Urothelium cell line (cell line): Measurements from ENCODE around the gene ZGPAT.
A peak's percentile ranks its signal among the peaks of the same experiment; 100 is the strongest.
"Not testable (repeated sequence)": the region's sequence is repeated elsewhere in the genome, so short reads cannot be mapped to it uniquely, and the experiment has no call there.

ENCODE experiments used
- DNase-seq: peaks from one replicate; pipeline ENCODE4 v3.0.0; 2011; ENCODE audit warnings: low spot score, mixed read lengths
- FAIRE-seq: peaks from 2 replicates; lab custom pipeline; 2011; peaks lifted over from hg19 to GRCh38; lab: Jason Lieb, UNC

Gene ZGPAT

GRCh38 chr20:63702036-63702665 lies 5.7 kb upstream of the ZGPAT start:
- no peak for FAIRE-seq
- no peak for DNase-seq

- DNase-seq (no peak), FAIRE-seq (no peak)
Observed at GRCh38 chr20:63702751-63703470, 4.9 kb upstream of the ZGPAT start.

- DNase-seq = no peak
- FAIRE-seq = no peak
Observed at GRCh38 chr20:63703471-63703975, 4.3 kb upstream of the ZGPAT start.

GRCh38 chr20:63703976-63704748 lies 3.7 kb upstream of the ZGPAT start:
- FAIRE-seq = no peak
- no peak for DNase-seq

- DNase-seq (no peak), FAIRE-seq (no peak)
Observed at GRCh38 chr20:63704749-63705117, 3.1 kb upstream of the ZGPAT start.

- FAIRE-seq = no peak
- DNase-seq = no peak
Observed at GRCh38 chr20:63705232-63706026, 2.4 kb upstream of the ZGPAT start.

- DNase-seq = no peak
Observed at GRCh38 chr20:63706027-63706695, 1.7 kb upstream of the ZGPAT start.

GRCh38 chr20:63706852-63707557 lies 834 bp upstream of the ZGPAT start:
- FAIRE-seq (no peak), DNase-seq (peak; percentile 21)

More at GRCh38 chr20:63706027-63706695, 1.7 kb upstream of the ZGPAT start:
- FAIRE-seq = no peak

GRCh38 chr20:63708301-63709148 lies 686 bp downstream of the ZGPAT start:
- DNase-seq (peak; percentile 6), FAIRE-seq (no peak)

- FAIRE-seq (no peak), DNase-seq (no peak)
Observed at GRCh38 chr20:63709149-63709527, 1.3 kb downstream of the ZGPAT start.

GRCh38 chr20:63711085-63711645 lies 3.3 kb downstream of the ZGPAT start:
- DNase-seq (no peak), FAIRE-seq (no peak)

GRCh38 chr20:63712191-63712590 lies 4.4 kb downstream of the ZGPAT start:
- no peak for FAIRE-seq
- DNase-seq = no peak

GRCh38 chr20:63714858-63715257 lies 7.0 kb downstream of the ZGPAT start:
- DNase-seq = no peak

GRCh38 chr20:63718996-63719395 lies 11.2 kb downstream of the ZGPAT start:
- FAIRE-seq = no peak

More at GRCh38 chr20:63714858-63715257, 7.0 kb downstream of the ZGPAT start:
- FAIRE-seq = no peak

GRCh38 chr20:63722967-63723622 lies 15.3 kb downstream of the ZGPAT start:
- not testable (repeated sequence) for FAIRE-seq

More at GRCh38 chr20:63718996-63719395, 11.2 kb downstream of the ZGPAT start:
- no peak for DNase-seq

GRCh38 chr20:63730189-63730733 lies 22.4 kb downstream of the ZGPAT start:
- not testable (repeated sequence) for DNase-seq, FAIRE-seq

More at GRCh38 chr20:63722967-63723622, 15.3 kb downstream of the ZGPAT start:
- not testable (repeated sequence) for DNase-seq

GRCh38 chr20:63731410-63731809 lies 23.6 kb downstream of the ZGPAT start:
- FAIRE-seq = no peak
- no peak for DNase-seq
